ENCODE data around the gene SLFN14. TPM values are rescaled to one million over a fixed set of nuclear protein-coding genes. Genes with fewer than 3 reads are reported as not detected.
A peak's percentile ranks its signal among the peaks of the same experiment; 100 is the strongest.

The SLFN14 gene
- total RNA-seq, 3 donors from 2014 or later (not counting 1 experiment from before 2014, with no cell fraction given): 0.35 to 0.47 TPM; not detected in 1

DNA sequence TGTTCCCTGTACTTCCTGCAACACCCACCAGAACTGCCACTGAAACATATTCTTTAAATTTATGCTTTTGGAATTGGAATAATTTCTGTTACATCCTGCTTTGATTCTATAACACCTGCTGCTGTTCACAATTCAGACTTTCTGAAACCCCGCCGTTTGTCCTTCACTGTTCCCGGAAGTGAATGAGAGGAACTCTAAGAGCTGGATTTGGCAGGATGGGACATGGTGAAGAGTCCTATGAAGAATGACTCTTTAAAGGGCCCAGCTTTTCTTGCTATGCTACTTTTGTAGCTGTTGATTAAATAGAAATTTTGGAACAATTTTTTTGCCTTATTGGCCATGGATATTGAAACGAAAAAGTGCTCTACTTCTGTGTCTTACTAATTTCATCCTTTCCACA lies 35.5 kb upstream of the SLFN14 start:
- Histone ChIP-seq H3K36me3 (ENCODE audit: control insufficient read depth, insufficient read depth, low read length) (peaks cover 62% of the 10 kb centered on the region), H3K4me1 (ENCODE audit: control insufficient read depth, insufficient read depth, low read length) (no peaks in the 10 kb centered on the region), H3K9me3 (ENCODE audit: control insufficient read depth, insufficient read depth, low read length) (no peaks in the 10 kb centered on the region), H3K27me3 (ENCODE audit: control insufficient read depth, insufficient read depth, low read length) (no peaks in the 10 kb centered on the region), H3K27ac (ENCODE audit: low read length) (no peak overlapping the region), H3K4me3 (ENCODE audit: low read length) (no peak overlapping the region)
- TF ChIP-seq, protein P1, sequence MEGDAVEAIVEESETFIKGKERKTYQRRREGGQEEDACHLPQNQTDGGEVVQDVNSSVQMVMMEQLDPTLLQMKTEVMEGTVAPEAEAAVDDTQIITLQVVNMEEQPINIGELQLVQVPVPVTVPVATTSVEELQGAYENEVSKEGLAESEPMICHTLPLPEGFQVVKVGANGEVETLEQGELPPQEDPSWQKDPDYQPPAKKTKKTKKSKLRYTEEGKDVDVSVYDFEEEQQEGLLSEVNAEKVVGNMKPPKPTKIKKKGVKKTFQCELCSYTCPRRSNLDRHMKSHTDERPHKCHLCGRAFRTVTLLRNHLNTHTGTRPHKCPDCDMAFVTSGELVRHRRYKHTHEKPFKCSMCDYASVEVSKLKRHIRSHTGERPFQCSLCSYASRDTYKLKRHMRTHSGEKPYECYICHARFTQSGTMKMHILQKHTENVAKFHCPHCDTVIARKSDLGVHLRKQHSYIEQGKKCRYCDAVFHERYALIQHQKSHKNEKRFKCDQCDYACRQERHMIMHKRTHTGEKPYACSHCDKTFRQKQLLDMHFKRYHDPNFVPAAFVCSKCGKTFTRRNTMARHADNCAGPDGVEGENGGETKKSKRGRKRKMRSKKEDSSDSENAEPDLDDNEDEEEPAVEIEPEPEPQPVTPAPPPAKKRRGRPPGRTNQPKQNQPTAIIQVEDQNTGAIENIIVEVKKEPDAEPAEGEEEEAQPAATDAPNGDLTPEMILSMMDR (IDR thresholded peaks at IDR 0.05): no peak
- no peaks in the 10 kb centered on the region for H3K9me3 Mint-ChIP-seq
- peak overlapping the region in 1 of 2 donors; percentile 1 for H3K27ac Mint-ChIP-seq
- peaks cover 0 to 4% of the 10 kb centered on the region in 2 donors for H3K4me1 Mint-ChIP-seq
- peaks cover 33% of the 10 kb centered on the region for H3K36me3 Mint-ChIP-seq
- DNase-seq (no peak), ATAC-seq (no peak)
- H3K27me3 Mint-ChIP-seq (ENCODE audit: low read depth in 2 of 2): no peaks in the 10 kb centered on the region
- H3K4me3 Mint-ChIP-seq: no peak overlapping the region
- WGBS (ENCODE audit: insufficient coverage): 100% methylated on average over 3 of the region's 4 CpGs
- intact Hi-C loops (cut with micrococcal nuclease): no loop called here

DNA sequence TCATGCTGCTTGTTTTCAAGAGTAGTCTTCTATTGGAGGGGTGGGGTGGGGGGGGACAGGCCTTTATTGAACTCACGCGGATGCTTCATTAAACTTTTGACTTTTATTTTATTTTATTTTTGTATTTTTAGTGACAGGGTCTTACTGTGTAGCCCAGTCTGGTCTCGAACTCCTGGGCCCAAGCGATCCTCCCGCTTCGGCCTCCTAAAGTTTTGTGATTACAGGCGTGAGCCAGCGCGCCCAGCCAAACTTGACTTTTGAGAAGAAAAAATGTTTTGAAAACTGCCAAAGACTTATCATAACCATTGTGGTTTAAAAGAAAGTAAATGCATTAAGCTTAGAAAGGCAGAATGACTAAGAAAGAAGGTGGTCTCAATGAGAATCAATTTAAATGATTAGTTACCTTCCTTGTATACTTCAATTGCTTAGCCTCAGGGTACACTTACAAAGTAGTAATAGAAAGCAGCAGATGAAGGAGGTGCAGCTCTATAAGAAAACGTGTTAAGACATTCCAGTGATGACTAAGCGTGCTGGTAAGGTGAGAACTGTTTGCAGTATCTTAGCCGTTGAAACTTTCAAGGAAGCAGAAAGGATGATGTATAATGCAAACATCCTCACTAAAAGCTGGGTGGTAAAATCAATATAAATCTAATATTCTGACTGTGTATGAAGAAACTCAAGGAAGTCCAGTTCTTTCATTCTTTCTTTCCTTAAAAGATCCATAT lies 27.7 kb upstream of the SLFN14 start:
- H3K4me1 ChIP-seq (ENCODE audit: control insufficient read depth, insufficient read depth, low read length): peaks cover 13% of the 10 kb centered on the region
- H3K9me3 Mint-ChIP-seq: no peaks in the 10 kb centered on the region
- no peaks in the 10 kb centered on the region for H3K36me3 Mint-ChIP-seq
- TF ChIP-seq, protein P1 (IDR thresholded peaks at IDR 0.05): no peak
- 71% methylated on average over 9 of the region's 12 CpGs for WGBS (ENCODE audit: insufficient coverage)
- peaks cover 3% of the 10 kb centered on the region for H3K36me3 ChIP-seq (ENCODE audit: control insufficient read depth, insufficient read depth, low read length)
- no peaks in the 10 kb centered on the region for H3K9me3 ChIP-seq (ENCODE audit: control insufficient read depth, insufficient read depth, low read length)
- peak overlapping the region; percentile 23 for H3K27ac ChIP-seq (ENCODE audit: low read length)
- no peaks in the 10 kb centered on the region for H3K27me3 ChIP-seq (ENCODE audit: control insufficient read depth, insufficient read depth, low read length)
- peaks cover 28 to 33% of the 10 kb centered on the region in 2 donors for H3K4me1 Mint-ChIP-seq
- H3K4me3 Mint-ChIP-seq: peak overlapping the region; percentile 94
- H3K4me3 ChIP-seq (ENCODE audit: low read length): peak overlapping the region; percentile 70
- intact Hi-C loops (cut with micrococcal nuclease): loop anchor here (5.0 to 10.0 kb wide), 3 partner anchors 64 to 954 kb away; partner anchors contain the start of genes GGNBP2 and SLFN12
- ATAC-seq (peak in 1 of 3 donors; percentile 20), DNase-seq (peak in 1 of 2 donors; percentile 42)
- peak overlapping the region; percentile 94 to 100 for H3K27ac Mint-ChIP-seq
- H3K27me3 Mint-ChIP-seq (ENCODE audit: low read depth in 2 of 2): peaks cover 0 to 9% of the 10 kb centered on the region in 2 donors

DNA sequence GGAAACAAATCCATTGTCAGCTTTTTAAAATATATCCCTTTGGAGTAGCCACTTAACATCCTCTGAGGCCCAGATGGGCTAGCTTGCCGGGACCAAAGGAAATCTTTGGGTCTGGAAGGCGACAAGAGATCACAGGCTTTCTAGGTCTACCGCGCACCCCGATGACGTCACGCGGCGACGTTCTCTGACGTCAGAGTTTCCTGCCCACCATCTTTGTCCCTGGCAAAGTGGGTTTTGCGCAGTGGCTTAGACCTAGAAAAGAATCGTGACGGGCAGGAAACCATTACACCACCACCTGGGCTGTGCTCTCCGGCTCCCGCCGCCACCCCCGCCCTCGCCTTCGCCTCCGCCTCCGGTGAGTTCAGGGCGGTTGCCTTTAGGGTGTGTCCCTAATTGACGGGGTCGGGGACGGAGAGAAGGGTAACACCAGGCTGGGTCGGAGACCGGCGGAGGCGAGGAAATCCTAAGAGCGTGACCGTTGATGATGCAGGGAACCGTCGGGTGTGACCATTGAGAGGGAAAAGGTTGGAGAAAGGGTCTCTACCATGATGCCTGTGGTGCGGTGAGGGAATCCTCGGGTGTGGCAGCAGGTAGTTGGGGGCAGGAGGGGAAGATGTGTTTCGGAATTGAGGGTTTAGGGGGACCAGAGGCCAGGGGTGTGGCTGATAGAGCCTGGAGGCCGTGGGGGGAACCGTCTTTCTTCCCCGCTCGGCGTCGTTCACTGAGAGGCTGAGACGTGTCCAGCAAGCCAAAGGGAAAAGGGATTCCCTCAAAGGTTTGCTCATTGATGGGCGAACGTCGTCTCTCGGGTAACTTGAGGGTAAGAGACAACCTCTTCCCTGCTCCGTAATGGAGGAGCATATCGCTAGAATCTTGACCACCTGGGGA lies 26.7 kb upstream of the SLFN14 start, which contains the start of gene AP2B1:
Gene AP2B1 (plus strand): TSS at position 249 of the 888 bp plus-strand sequence. CDS start 6,709 bp downstream, outside the sequence.
- Histone ChIP-seq H3K27ac (ENCODE audit: low read length) (peak within 1 kb of the TSS; percentile 88), H3K4me3 (ENCODE audit: low read length) (peak within 1 kb of the TSS; percentile 70), H3K36me3 (ENCODE audit: control insufficient read depth, insufficient read depth, low read length) (no peaks in the 10 kb centered on the region), H3K4me1 (ENCODE audit: control insufficient read depth, insufficient read depth, low read length) (peaks cover 13% of the 10 kb centered on the region), H3K9me3 (ENCODE audit: control insufficient read depth, insufficient read depth, low read length) (no peaks in the 10 kb centered on the region), H3K27me3 (ENCODE audit: control insufficient read depth, insufficient read depth, low read length) (no peaks in the 10 kb centered on the region)
- peak; percentile 94 to 98 (median 98) for ATAC-seq
- under 1% methylated on average over 50 of the region's 50 CpGs for WGBS (ENCODE audit: insufficient coverage)
- Mint-ChIP-seq H3K27me3 (ENCODE audit: low read depth in 2 of 2) (peaks cover 0 to 9% of the 10 kb centered on the region in 2 donors), H3K4me1 (peaks cover 28 to 33% of the 10 kb centered on the region in 2 donors), H3K36me3 (no peaks in the 10 kb centered on the region), H3K27ac (peak within 1 kb of the TSS; percentile 94 to 100), H3K4me3 (peak within 1 kb of the TSS; percentile 94), H3K9me3 (no peaks in the 10 kb centered on the region)
- TF ChIP-seq, protein P1 (IDR thresholded peaks at IDR 0.05): no peak
- DNase-seq: peak; percentile 99
- intact Hi-C loops (cut with micrococcal nuclease): loop anchor here (1.0 to 10.0 kb wide), 5 partner anchors 9 to 955 kb away; partner anchors contain the start of genes GGNBP2, PEX12 and SLFN12
